Subcutaneous adipose tissue (tissue), 4 donors: ENCODE data around the gene COQ10A. TPM values are rescaled to one million over a fixed set of nuclear protein-coding genes. Genes with fewer than 3 reads are reported as not detected.

ENCODE experiments used
- CTCF ChIP-seq: fragments of 450-650 bp; IDR thresholded peaks from one replicate; pipeline ENCODE4 v1.5.1; 2016; ENCODE audit warnings: low read depth, mild to moderate bottlenecking, control low read depth, antibody characterized with exemption, moderate library complexity
- total RNA-seq, 4 donors: library from RNA; depleted of rRNA; stranded (reverse); fragments of >200 nt; gene quantifications; one replicate each; pipeline ENCODE4 v1.1.0, GENCODE V29; 2016

Gene COQ10A
- total RNA-seq, 4 donors from 2014 or later = 9.3 to 18.3 (median 12.4) TPM

DNA sequence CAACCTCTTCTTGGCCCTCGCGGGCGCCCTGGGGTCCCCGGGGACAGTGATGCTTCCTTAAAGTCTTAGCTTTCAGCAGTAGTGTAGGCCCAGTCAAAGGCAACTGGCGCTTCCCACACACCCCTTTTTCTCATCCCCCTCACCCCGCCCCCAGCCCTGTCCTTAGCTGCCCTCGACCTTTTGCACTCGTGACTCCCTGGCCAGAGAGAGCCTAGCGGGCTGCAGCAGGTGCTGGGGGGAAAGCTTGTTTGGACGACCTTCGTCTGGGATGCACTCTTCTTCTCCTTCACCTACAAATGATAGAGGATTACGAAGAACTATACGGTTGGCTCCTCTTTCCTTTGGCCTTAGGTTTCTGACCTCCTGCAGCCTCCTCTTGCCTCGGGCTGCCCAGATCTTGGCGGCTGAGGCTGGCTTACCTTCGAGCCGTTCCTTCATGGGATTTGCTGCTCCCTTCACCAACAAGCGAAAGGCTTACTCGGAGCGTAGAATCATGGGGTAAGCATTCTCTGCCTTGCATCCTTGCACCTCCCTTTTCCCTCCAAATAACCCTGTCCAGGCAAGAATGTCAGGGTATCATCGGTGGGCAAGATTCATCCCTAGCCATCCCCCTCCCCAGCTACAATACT, 815 bp downstream of the COQ10A start:
- no peak for TF ChIP-seq CTCF

GRCh38 chr12:56271031-56271430, 4.3 kb downstream of the COQ10A start:
- TF ChIP-seq CTCF = no peak

DNA sequence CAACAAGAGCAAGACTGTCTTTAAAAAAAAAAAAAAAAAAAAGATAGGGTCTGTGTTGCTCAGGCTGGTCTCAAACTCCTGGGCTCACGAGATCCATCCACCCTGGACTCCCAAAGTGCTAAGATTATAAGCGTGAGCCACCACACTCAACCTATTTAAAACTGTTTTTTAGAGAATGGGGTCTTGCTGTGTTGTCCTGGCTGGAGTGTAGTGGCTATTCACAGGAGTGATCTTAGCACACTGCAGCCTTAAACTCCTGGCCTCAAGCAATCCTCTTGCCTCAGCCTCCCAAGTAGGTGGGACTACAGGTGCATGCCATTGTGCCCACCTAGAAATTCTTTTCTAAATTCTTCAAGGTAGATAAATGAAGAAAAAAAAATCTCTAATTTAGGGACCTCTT, 7.6 kb downstream of the COQ10A start:
- no peak for TF ChIP-seq CTCF

DNA sequence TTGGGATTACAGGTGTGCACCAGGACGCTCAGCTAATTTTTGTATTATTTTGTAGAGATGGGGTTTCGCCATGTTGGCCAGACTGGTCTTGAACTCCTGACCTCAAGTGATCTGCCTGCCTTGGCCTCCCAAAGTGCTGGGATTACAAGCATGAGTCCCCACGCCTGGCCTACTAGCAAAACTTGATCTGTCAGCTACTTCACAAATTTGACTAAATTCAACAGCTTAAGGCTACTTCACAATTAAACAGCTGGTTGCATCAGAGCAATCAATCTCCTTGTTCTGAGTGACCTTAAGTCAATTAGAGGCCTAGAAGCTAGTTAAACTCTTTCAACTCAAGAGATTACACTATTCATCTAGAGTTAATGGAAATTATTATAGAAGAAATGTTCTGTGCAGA, 12.2 kb downstream of the COQ10A start:
- no peak for TF ChIP-seq CTCF

DNA sequence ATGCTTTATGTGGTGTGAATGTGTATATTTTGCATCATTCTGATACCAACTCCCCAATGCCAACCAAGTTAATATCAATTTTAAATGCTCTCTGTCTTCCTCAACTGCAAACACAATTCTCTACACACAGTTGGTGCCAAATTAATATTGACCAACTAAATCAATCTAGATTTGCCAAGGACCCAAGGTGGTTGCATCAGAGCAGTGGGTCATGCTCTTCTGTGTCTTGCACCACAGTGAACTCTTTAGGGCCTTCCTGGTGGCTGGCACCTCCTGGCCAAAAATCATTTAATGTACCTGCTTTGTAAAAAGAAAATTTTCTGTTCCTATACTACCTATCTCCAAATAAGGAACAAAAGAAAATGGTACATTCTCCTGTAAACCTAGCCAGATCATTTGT, 14.1 kb downstream of the COQ10A start:
- no peak for TF ChIP-seq CTCF

- no peak for TF ChIP-seq CTCF
These were observed 15.3 kb downstream of the COQ10A start for GRCh38 chr12:56282030-56282429.

DNA sequence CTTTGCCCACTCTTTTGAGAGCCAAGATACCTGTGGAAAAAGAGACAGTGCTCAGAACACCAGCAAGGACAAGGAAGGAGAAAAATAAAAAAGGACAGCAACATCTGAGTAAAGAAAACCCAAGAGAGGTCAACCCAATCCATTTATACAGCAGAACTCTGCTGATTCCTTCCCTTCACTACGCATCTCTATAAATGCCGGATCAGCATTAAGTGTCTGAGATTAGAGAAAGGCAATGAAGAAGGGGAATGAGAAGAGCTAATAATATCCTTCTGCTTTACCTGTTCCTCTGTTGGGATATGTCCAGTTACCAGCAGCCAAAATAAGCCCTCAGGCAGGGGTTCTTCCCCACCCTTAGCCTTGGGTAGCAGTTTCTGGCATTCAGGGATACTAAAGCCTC, 15.8 kb downstream of the COQ10A start:
- TF ChIP-seq CTCF = no peak
